Esophagus muscularis mucosa (tissue), 3 donors: ENCODE measurements around the gene VPS13C.

ENCODE experiments used
- CTCF ChIP-seq, 3 experiments: fragments of 200-600 bp in 2 of 3; fragments of 450-650 bp in 1 of 3; sonication (generic) in 2 of 3; IDR thresholded peaks; one replicate each; pipeline ENCODE4 v1.5.1; 2017 to 2019; ENCODE audit warnings: antibody characterized with exemption in 3 of 3, mild to moderate bottlenecking in 2 of 3, moderate library complexity in 1 of 3
- POLR2A ChIP-seq: fragments of 450-650 bp; IDR thresholded peaks from one replicate; pipeline ENCODE4 v1.6.1; 2017; ENCODE audit warnings: antibody characterized with exemption, moderate library complexity, mild to moderate bottlenecking, low read depth
- POLR2AphosphoS5 ChIP-seq, 2 donors: sonication (generic); formaldehyde crosslinking; IDR thresholded peaks; one replicate each; pipeline ENCODE4 v1.6.1; 2017; ENCODE audit warnings: antibody characterized with exemption in 2 of 2

- TF ChIP-seq CTCF (IDR thresholded peaks at IDR 0.05) (peak in 1 of 3 experiments; percentile 23), POLR2A (no peak), POLR2AphosphoS5 (IDR thresholded peaks at IDR 0.05) (no peak)
Measured at GRCh38 chr15:62068071-62068809, 8.0 kb upstream of the VPS13C start.
